ENCODE results near the gene NID1.

The NID1 gene

DNA sequence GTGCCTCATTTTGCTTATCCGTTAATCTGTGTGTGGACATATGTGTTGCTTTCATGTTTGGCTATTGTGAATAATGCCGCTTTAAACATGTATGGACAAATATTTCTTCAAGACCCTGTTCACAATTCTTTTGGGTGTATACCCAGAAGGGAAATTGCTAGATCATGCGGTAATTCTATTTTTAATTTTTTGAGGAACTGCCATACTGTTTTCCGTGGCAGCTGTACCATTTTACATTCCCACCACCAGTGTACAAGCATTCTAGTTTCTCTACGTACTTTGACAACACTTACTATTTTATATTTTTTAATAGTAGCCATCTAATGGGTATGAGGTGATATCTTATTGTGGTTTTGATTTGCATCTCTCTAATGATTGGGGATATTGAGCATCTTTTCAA, 7.1 kb upstream of the NID1 start:
- CTCF ChIA-PET: no interaction called here
- POLR2A ChIA-PET: no interaction called here
- WGBS (ENCODE audit: insufficient coverage): 100% methylated on average over 1 of the region's 5 CpGs

DNA sequence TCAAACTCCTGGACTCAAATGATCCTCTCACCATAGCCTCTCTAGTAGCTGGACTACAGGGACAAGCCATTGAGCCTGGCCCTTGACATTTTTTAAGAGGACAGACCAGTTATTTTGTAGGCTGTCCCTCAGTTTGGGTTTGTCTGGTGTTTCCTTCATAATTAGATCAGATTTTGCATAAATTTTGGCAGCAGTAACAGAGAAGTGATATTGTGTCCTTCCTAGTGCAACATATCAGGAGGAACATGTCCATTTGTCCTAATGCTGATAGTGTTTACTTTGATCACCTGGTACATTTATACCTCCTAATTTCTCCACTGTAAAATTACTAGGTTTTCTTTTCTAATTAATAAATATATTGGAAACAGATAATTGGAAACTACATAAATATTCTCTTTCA, 5.9 kb upstream of the NID1 start:
- Histone ChIP-seq H3K27ac (ENCODE audit: insufficient read depth in 1 of 2, low read depth in 1 of 2, low read length in 2 of 2, poor library complexity in 1 of 2, severe bottlenecking in 2 of 2) (no peak overlapping the region), H3K36me3 (ENCODE audit: control insufficient read depth in 4 of 4, insufficient read depth in 4 of 4, low read length in 3 of 4) (no peaks in the 10 kb centered on the region), H3K27me3 (replicated peaks in 2 of 5; ENCODE audit: control insufficient read depth in 4 of 5, insufficient read depth in 5 of 5, low read length in 4 of 5) (peaks cover 0 to 4% (median 0%) of the 10 kb centered on the region in 5 experiments), H3K9me3 (ENCODE audit: control extremely low read depth in 1 of 5, control insufficient read depth in 4 of 5, insufficient read depth in 2 of 5, low read depth in 1 of 5, low read length in 4 of 5) (peaks cover 0 to 6% (median 0%) of the 10 kb centered on the region in 5 experiments), H3K4me3 (ENCODE audit: control insufficient read depth in 1 of 7, extremely low read depth in 1 of 7, insufficient read depth in 4 of 7, low read depth in 2 of 7, low read length in 6 of 7) (no peak overlapping the region), H3K4me1 (ENCODE audit: control extremely low read depth in 1 of 4, control insufficient read depth in 4 of 4, insufficient read depth in 4 of 4, low read length in 3 of 4) (peaks cover 12 to 19% (median 14%) of the 10 kb centered on the region in 4 experiments)
- ChIA-PET CTCF (no interaction called here), POLR2A (no interaction called here)
- no peak for DNase-seq

More for the DNA sequence above, 7.1 kb upstream of the NID1 start:
- H3K27me3 ChIP-seq (replicated peaks in 2 of 5; ENCODE audit: control insufficient read depth in 4 of 5, insufficient read depth in 5 of 5, low read length in 4 of 5): no peaks in the 10 kb centered on the region
- no peak overlapping the region for H3K4me3 ChIP-seq (ENCODE audit: control insufficient read depth in 1 of 7, extremely low read depth in 1 of 7, insufficient read depth in 4 of 7, low read depth in 2 of 7, low read length in 6 of 7)
- H3K27ac ChIP-seq (ENCODE audit: insufficient read depth in 1 of 2, low read depth in 1 of 2, low read length in 2 of 2, poor library complexity in 1 of 2, severe bottlenecking in 2 of 2): no peak overlapping the region
- H3K9me3 ChIP-seq (ENCODE audit: control extremely low read depth in 1 of 5, control insufficient read depth in 4 of 5, insufficient read depth in 2 of 5, low read depth in 1 of 5, low read length in 4 of 5): peaks cover 0 to 6% (median 0%) of the 10 kb centered on the region in 5 experiments
- H3K36me3 ChIP-seq (ENCODE audit: control insufficient read depth in 4 of 4, insufficient read depth in 4 of 4, low read length in 3 of 4): no peaks in the 10 kb centered on the region
- DNase-seq: peak in 2 of 3 donors; percentile 26 to 36
- H3K4me1 ChIP-seq (ENCODE audit: control extremely low read depth in 1 of 4, control insufficient read depth in 4 of 4, insufficient read depth in 4 of 4, low read length in 3 of 4): peaks cover 1 to 6% (median 3%) of the 10 kb centered on the region in 4 experiments

DNA sequence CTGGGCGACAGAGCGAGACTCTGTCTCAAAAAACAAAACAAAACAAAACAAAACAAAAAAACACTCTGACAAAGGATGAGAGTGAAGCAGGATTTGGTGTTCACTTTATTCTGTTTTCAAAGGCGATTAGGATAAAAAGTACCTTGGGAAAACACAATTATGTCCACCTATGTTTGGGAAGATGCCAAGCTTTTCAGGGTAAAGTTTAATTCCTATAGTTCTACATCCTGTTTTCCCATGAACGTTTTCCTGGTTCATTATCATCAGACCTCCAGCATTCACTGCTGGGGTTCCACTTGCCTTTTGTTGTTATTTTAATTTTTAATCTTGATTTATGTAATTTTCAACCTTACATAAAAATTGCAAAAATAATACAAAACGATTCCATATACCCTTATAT, 4.9 kb upstream of the NID1 start:
- Histone ChIP-seq H3K27me3 (replicated peaks in 2 of 5; ENCODE audit: control insufficient read depth in 4 of 5, insufficient read depth in 5 of 5, low read length in 4 of 5) (peaks cover 0 to 14% (median 1%) of the 10 kb centered on the region in 5 experiments), H3K4me1 (ENCODE audit: control extremely low read depth in 1 of 4, control insufficient read depth in 4 of 4, insufficient read depth in 4 of 4, low read length in 3 of 4) (peaks cover 15 to 28% (median 22%) of the 10 kb centered on the region in 4 experiments), H3K27ac (ENCODE audit: insufficient read depth in 1 of 2, low read depth in 1 of 2, low read length in 2 of 2, poor library complexity in 1 of 2, severe bottlenecking in 2 of 2) (no peak overlapping the region), H3K4me3 (ENCODE audit: control insufficient read depth in 1 of 7, extremely low read depth in 1 of 7, insufficient read depth in 4 of 7, low read depth in 2 of 7, low read length in 6 of 7) (no peak overlapping the region), H3K9me3 (ENCODE audit: control extremely low read depth in 1 of 5, control insufficient read depth in 4 of 5, insufficient read depth in 2 of 5, low read depth in 1 of 5, low read length in 4 of 5) (peaks cover 0 to 6% (median 0%) of the 10 kb centered on the region in 5 experiments), H3K36me3 (ENCODE audit: control insufficient read depth in 4 of 4, insufficient read depth in 4 of 4, low read length in 3 of 4) (no peaks in the 10 kb centered on the region)
- 100% methylated on average over 2 of the region's 5 CpGs for WGBS (ENCODE audit: insufficient coverage)
- POLR2A ChIA-PET: no interaction called here
- DNase-seq: no peak
- CTCF ChIA-PET: no interaction called here

DNA sequence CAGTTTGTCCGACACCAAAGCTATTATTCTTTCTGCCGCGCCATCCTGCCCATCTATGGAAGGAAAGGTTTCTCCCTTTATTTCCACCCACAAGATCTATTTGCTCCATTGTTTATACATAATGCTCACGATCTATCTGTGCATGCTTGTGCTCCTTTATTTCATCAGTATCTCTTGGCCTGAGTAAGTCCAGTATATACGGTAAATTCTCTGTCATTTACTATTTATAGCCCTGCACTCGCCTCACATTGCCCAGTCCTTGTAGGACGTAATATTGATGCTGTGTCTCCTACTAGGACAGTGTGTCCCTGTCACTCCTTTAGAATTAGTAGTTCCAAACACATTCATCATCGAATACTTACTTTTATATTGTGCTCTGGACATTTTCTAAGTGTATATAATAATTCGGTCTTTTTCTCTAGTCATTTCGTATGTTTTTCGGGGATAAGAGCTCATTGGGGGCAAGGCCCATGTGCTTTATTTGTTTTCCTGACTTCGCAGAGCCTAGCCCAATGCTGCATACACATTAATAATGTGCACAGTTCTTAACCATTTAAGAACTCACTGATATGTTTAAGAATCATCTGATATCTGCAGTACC, 3.1 kb upstream of the NID1 start:
- 97% methylated on average over 9 of the region's 12 CpGs for WGBS (ENCODE audit: insufficient coverage)
- Histone ChIP-seq H3K36me3 (ENCODE audit: control insufficient read depth in 4 of 4, insufficient read depth in 4 of 4, low read length in 3 of 4) (no peaks in the 10 kb centered on the region), H3K4me1 (ENCODE audit: control extremely low read depth in 1 of 4, control insufficient read depth in 4 of 4, insufficient read depth in 4 of 4, low read length in 3 of 4) (peaks cover 15 to 39% (median 34%) of the 10 kb centered on the region in 4 experiments), H3K9me3 (ENCODE audit: control extremely low read depth in 1 of 5, control insufficient read depth in 4 of 5, insufficient read depth in 2 of 5, low read depth in 1 of 5, low read length in 4 of 5) (peaks cover 0 to 6% (median 0%) of the 10 kb centered on the region in 5 experiments), H3K4me3 (ENCODE audit: control insufficient read depth in 1 of 7, extremely low read depth in 1 of 7, insufficient read depth in 4 of 7, low read depth in 2 of 7, low read length in 6 of 7) (no peak overlapping the region), H3K27me3 (replicated peaks in 2 of 5; ENCODE audit: control insufficient read depth in 4 of 5, insufficient read depth in 5 of 5, low read length in 4 of 5) (peaks cover 0 to 29% (median 7%) of the 10 kb centered on the region in 5 experiments), H3K27ac (ENCODE audit: insufficient read depth in 1 of 2, low read depth in 1 of 2, low read length in 2 of 2, poor library complexity in 1 of 2, severe bottlenecking in 2 of 2) (no peak overlapping the region)
- ChIA-PET POLR2A (no interaction called here), CTCF (interaction anchor here (1.4 kb wide), 1 partner anchor 8 kb away, joined by 3 read pairs; no protein-coding TSS in a partner anchor)
- DNase-seq: no peak

DNA sequence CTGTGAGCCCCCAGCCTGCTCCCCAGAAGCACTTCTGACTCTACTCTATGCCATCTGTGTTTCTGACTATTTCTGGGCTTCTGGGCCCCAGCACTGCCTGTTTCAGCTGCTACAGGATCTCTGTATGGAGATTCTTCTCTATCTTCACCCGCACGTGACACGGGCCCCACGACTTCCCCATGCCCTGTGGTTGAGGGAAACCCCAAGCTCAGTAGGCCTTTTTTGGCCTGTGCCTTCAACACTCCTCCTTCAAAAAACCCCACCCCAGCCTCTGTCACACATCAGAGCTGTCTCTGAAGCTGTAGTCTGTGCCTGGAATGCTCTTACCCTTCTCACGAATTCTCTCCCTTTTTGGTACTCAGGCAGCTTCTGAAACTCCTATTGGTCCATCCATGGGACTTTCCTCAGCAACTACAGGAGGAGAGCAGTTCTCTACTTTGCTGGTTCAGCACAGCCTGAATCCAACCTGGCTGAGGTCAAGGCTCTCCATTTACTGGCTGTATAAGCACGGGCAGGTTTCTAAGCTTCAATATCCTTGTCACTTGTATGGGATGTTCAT, 2.0 kb upstream of the NID1 start:
- Histone ChIP-seq H3K27me3 (replicated peaks in 2 of 5; ENCODE audit: control insufficient read depth in 4 of 5, insufficient read depth in 5 of 5, low read length in 4 of 5) (peaks cover 2 to 35% (median 7%) of the 10 kb centered on the region in 5 experiments), H3K27ac (ENCODE audit: insufficient read depth in 1 of 2, low read depth in 1 of 2, low read length in 2 of 2, poor library complexity in 1 of 2, severe bottlenecking in 2 of 2) (no peak overlapping the region), H3K36me3 (ENCODE audit: control insufficient read depth in 4 of 4, insufficient read depth in 4 of 4, low read length in 3 of 4) (no peaks in the 10 kb centered on the region), H3K4me1 (ENCODE audit: control extremely low read depth in 1 of 4, control insufficient read depth in 4 of 4, insufficient read depth in 4 of 4, low read length in 3 of 4) (peaks cover 15 to 39% (median 34%) of the 10 kb centered on the region in 4 experiments), H3K4me3 (ENCODE audit: control insufficient read depth in 1 of 7, extremely low read depth in 1 of 7, insufficient read depth in 4 of 7, low read depth in 2 of 7, low read length in 6 of 7) (peak overlapping the region in 1 of 7 experiments; percentile 16), H3K9me3 (ENCODE audit: control extremely low read depth in 1 of 5, control insufficient read depth in 4 of 5, insufficient read depth in 2 of 5, low read depth in 1 of 5, low read length in 4 of 5) (peaks cover 0 to 4% (median 0%) of the 10 kb centered on the region in 5 experiments)
- peak; percentile 69 to 95 (median 93) for DNase-seq
- CTCF ChIA-PET: interaction anchor here (0.8 to 1.4 kb wide), 2 partner anchors 9 to 11 kb away, joined by 3 to 5 read pairs; no protein-coding TSS in a partner anchor
- 18% methylated on average over 6 of the region's 6 CpGs for WGBS (ENCODE audit: insufficient coverage)
- POLR2A ChIA-PET: no interaction called here

DNA sequence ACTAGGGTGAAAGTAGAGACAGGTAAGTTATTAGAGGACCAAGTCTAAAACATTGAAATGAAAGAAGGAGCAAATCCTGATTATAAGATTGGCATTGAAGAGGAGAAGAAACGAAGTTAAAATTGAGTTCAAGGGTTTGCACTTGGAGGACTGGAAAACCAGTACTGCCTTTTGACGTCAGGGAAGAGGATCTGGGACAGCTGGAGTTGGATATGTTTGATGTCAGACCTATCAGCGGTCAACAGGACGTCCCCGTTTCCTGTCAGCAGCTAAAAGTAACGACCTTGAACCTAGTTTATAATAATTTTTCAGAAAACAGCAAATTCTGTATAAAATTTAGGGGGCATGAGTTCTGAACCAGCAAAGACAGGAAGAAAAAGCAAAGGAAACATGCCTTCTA, 1.2 kb upstream of the NID1 start:
- peak in 1 of 3 donors; percentile 16 for DNase-seq
- Histone ChIP-seq H3K4me3 (ENCODE audit: control insufficient read depth in 1 of 7, extremely low read depth in 1 of 7, insufficient read depth in 4 of 7, low read depth in 2 of 7, low read length in 6 of 7) (no peak overlapping the region), H3K27ac (ENCODE audit: insufficient read depth in 1 of 2, low read depth in 1 of 2, low read length in 2 of 2, poor library complexity in 1 of 2, severe bottlenecking in 2 of 2) (no peak overlapping the region), H3K4me1 (ENCODE audit: control extremely low read depth in 1 of 4, control insufficient read depth in 4 of 4, insufficient read depth in 4 of 4, low read length in 3 of 4) (peaks cover 15 to 39% (median 34%) of the 10 kb centered on the region in 4 experiments), H3K9me3 (ENCODE audit: control extremely low read depth in 1 of 5, control insufficient read depth in 4 of 5, insufficient read depth in 2 of 5, low read depth in 1 of 5, low read length in 4 of 5) (peaks cover 0 to 4% (median 0%) of the 10 kb centered on the region in 5 experiments), H3K27me3 (replicated peaks in 2 of 5; ENCODE audit: control insufficient read depth in 4 of 5, insufficient read depth in 5 of 5, low read length in 4 of 5) (peaks cover 2 to 35% (median 9%) of the 10 kb centered on the region in 5 experiments), H3K36me3 (ENCODE audit: control insufficient read depth in 4 of 4, insufficient read depth in 4 of 4, low read length in 3 of 4) (no peaks in the 10 kb centered on the region)
- ChIA-PET POLR2A (no interaction called here), CTCF (interaction anchor here (0.8 kb wide), 1 partner anchor 12 kb away, joined by 5 read pairs; no protein-coding TSS in a partner anchor)
- WGBS (ENCODE audit: insufficient coverage): 46% methylated on average over 2 of the region's 6 CpGs

DNA sequence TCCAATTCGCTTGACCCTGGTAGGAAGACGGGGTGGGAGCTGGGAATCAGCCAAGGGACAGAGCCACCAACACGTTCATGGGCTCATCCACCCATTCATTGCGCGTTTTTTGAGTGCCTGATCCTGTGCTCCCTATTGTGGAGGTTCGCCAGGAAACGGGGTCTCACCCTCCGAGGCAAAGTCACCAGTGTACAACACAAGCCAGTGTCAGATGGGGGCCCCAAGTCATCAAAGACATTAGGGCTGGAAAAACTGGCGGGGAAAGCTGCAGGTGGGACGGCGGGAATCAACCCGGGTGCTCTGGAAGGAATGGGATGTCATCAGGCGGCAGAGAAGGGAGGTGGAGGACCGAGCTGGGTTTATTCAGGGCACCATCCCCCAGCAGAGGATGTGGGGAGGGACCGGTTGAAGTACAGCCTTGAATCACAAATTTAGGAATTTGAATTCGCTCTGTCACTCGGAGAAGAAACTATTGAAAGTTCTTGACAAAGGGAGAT, 667 bp upstream of the NID1 start:
- Histone ChIP-seq H3K4me3 (ENCODE audit: control insufficient read depth in 1 of 7, extremely low read depth in 1 of 7, insufficient read depth in 4 of 7, low read depth in 2 of 7, low read length in 6 of 7) (peak overlapping the region; percentile 34 to 72 (median 63)), H3K27ac (ENCODE audit: insufficient read depth in 1 of 2, low read depth in 1 of 2, low read length in 2 of 2, poor library complexity in 1 of 2, severe bottlenecking in 2 of 2) (no peak overlapping the region), H3K27me3 (replicated peaks in 2 of 5; ENCODE audit: control insufficient read depth in 4 of 5, insufficient read depth in 5 of 5, low read length in 4 of 5) (peaks cover 2 to 35% (median 9%) of the 10 kb centered on the region in 5 experiments), H3K9me3 (ENCODE audit: control extremely low read depth in 1 of 5, control insufficient read depth in 4 of 5, insufficient read depth in 2 of 5, low read depth in 1 of 5, low read length in 4 of 5) (no peaks in the 10 kb centered on the region), H3K36me3 (ENCODE audit: control insufficient read depth in 4 of 4, insufficient read depth in 4 of 4, low read length in 3 of 4) (no peaks in the 10 kb centered on the region), H3K4me1 (ENCODE audit: control extremely low read depth in 1 of 4, control insufficient read depth in 4 of 4, insufficient read depth in 4 of 4, low read length in 3 of 4) (peaks cover 15 to 39% (median 34%) of the 10 kb centered on the region in 4 experiments)
- DNase-seq: no peak
- 55% methylated on average over 17 of the region's 17 CpGs for WGBS (ENCODE audit: insufficient coverage)
- POLR2A ChIA-PET: no interaction called here
- CTCF ChIA-PET: no interaction called here
